Amniotic epithelial cell (primary cell): ENCODE measurements around the gene AGBL2.

Source experiments
- DNase-seq: peaks from one replicate; pipeline ENCODE4 v3.0.0-alpha.2; 2010; ENCODE audit warnings: low read depth

Gene AGBL2

DNA sequence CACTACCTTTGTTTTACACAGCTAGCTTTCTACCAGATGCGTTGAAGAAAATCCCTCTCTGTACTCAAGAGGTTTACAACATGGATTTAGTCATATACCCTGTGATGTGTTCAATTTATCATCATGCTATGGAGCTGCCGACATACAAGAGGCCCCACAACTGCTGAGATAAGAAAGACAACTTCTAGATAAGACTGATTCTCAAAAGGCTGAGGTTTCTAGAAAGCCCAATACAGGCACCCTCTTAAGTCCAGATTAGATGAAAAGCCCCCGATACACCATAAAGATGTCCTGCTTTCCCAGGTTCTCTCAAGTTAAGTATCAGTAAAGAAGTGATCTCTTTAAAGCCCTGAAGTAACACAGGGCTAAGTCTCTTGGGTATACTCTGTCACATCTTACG is 87.1 kb downstream of the AGBL2 start:
- DNase-seq: peak; percentile 87

DNA sequence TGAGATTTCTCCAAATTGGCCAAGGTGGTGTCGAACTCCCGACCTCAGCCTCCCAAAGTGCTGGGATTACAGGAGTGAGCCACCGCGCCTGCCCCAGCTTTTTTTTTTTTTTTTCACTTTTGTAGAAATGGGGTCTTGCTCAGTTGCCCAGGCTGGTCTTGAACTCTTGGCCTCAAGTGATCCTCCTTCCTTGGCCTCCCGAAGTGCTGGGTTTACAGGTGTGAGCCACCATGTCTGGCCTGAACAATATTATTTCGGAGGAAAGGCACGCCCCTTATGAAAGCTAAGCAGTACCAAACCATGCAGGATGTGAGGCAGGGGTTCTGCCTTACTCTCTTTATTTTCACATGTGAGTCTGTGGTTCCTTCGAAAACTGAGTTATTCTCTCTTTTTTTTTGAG is 88.9 kb downstream of the AGBL2 start:
- DNase-seq: no peak

DNA sequence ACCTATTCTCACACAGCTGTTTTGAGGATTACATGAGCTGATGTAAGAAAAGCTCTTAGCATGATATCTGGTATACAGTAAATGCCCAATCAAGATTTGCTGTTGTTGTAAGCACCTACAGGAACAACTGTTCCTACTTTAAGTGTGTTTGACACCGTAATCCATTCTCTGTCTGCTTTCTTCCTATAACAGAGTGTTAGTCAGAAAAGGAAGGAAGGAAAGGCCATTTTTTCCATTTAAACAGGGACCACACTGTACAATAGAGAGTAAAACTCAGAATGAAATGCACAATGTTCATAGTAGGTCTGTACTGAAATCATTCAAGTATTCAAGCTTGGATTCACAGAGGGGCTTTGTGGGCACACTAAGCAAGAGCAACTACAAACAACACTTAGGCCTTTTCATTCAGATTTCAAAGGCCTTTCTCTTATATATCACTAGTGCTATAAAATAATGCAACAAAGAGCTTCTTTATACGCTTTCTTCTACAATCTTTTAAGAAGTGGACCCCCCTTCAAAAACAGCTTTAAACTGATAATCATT is 94.3 kb downstream of the AGBL2 start:
- DNase-seq: no peak

DNA sequence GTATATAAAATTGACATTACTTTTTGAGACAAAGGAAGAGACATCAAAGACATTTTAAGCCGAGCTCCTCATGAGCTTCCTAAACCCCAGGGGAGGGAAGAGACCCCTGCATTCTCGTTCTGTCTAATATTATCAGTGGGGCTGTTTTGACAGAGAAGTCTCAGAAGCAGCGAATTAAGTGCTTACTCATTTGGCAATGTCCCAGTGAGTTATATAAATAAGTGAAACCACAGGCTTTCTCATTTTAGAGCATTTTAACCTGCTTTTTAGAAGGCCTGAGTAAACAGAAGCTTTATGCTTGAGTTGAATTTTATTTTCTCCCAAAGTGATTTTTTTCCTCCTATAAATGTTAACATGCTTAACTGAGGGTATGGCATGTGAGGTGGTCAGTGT is 97.8 kb downstream of the AGBL2 start:
- DNase-seq: peak; percentile 80

DNA sequence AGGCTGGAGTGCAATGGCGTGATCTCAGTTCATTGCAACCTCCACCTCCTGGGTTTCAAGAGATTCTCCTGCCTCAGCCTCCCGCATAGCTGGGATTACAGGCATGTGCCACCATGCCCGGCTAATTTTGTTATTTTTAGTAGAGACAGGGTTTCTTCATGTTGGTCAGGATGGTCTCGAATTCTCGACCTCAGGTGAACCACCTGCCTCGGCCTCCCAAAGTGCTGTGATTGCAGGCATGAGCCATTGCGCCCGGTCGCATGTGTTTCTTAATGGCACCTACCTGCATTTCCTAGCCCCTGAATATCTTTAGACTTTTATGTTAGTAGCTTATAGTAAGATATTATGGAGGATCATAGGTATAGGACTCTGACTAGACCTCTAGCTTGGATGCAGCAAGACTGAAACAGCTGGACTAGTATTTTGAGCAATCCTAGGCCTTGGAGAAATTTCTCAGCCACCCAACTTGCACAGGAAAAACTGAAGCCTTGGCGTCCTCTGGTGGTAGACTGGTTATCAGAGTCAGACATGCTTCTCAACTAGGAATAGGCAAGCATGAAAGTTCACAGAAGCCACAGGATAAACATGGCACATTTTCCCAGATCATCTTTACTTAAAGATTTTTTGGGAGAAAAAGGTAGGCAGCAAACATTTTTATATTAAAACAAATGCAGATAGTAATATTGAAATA is 98.3 kb downstream of the AGBL2 start:
- peak; percentile 85 for DNase-seq

DNA sequence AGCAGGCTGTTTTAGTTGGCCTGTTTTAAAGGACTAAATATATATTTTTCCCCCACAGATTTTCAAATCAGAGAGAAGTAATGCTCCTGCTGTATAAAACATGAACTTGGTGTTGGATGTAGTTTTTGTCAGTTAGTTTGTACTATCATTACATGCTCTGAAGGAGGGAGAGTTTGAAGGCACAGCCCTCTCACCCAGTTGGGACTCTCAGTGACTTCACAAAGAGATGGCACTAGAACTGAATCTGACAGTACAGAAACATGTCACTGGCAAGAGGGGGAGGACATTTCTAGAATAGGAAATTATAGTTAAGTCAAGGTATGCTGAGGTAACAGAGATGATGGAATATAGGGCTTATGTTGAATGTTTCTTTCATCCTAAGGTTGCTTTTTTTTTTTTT is 99.9 kb downstream of the AGBL2 start:
- no peak for DNase-seq

DNA sequence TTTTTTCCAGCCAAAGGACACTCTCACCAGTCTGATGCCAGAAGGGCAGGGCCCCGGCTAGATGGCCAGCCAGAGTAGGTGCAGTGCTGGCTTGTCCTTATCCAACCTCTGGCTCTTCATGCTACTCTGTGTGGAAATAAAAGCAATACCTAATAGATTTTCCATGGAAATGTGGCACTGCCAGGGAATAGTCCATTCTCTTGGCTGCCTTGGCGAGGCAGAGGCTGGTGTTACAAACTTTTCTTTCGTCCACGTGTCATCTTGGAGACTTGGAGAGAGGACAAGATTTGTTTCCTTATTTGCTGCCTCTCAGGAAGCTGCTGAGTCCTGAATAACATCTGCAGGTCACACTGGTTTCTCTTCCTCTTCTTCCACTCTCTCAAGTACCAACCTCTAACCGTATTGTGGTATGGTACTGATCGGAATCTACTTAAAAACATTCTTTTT is 103.8 kb downstream of the AGBL2 start:
- no peak for DNase-seq

DNA sequence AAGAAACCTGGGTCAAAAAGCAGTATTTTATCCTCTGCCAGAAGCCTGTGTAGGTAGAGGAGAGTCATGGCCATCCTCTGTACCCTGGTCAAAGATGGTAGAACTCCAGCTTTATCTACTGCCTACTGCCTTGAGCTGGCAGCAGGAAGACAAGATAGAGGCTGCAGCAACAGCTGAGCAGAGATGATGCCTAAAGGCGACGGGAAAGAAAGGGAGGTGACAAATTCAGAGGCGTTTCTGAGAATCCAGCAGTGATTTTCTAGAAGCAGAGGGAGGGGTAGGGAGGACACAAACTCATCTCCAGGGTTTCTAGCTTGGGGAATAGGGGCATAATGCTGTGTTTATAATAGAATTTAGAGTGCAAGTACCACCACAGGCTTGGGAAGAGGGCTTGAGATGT is 105.5 kb downstream of the AGBL2 start:
- DNase-seq: no peak
